Measurements from ENCODE around the gene ABHD17B. TPM values are rescaled to one million over a fixed set of nuclear protein-coding genes. Genes with fewer than 3 reads are reported as not detected.
A peak's percentile ranks its signal among the peaks of the same experiment; 100 is the strongest.

Gene ABHD17B
- total RNA-seq, 2 donors from 2014 or later, result 9.1 to 15.9 TPM

- ATAC-seq, result no peak
- H3K36me3 Mint-ChIP-seq (ENCODE audit: low read depth), result no peaks in the 10 kb centered on the region
- no peaks in the 10 kb centered on the region for H3K27me3 Mint-ChIP-seq
- peaks cover 2% of the 10 kb centered on the region for H3K4me1 Mint-ChIP-seq
- DNase-seq, result no peak
- no peaks in the 10 kb centered on the region for H3K9me3 ChIP-seq (ENCODE audit: control insufficient read depth, low read length, poor library complexity, severe bottlenecking)
- H3K4me3 Mint-ChIP-seq, result no peak overlapping the region
- H3K27ac Mint-ChIP-seq, result no peak overlapping the region
Measured at GRCh38 chr9:71928806-71929205, 17.8 kb upstream of the ABHD17B start.

GRCh38 chr9:71928376-71928775 is 17.4 kb upstream of the ABHD17B start:
- peaks cover 4% of the 10 kb centered on the region for H3K4me1 Mint-ChIP-seq
- no peaks in the 10 kb centered on the region for H3K36me3 Mint-ChIP-seq (ENCODE audit: low read depth)
- H3K4me3 Mint-ChIP-seq, result no peak overlapping the region
- H3K27me3 Mint-ChIP-seq, result no peaks in the 10 kb centered on the region
- no peak for ATAC-seq
- no peak for DNase-seq
- H3K27ac Mint-ChIP-seq, result no peak overlapping the region
- H3K9me3 ChIP-seq (ENCODE audit: control insufficient read depth, low read length, poor library complexity, severe bottlenecking), result no peaks in the 10 kb centered on the region

GRCh38 chr9:71925834-71926233 is 14.8 kb upstream of the ABHD17B start:
- Mint-ChIP-seq H3K27ac (no peak overlapping the region), H3K4me1 (peaks cover 11% of the 10 kb centered on the region), H3K4me3 (no peak overlapping the region), H3K27me3 (no peaks in the 10 kb centered on the region), H3K36me3 (ENCODE audit: low read depth) (peaks cover 5% of the 10 kb centered on the region)
- ATAC-seq (no peak), DNase-seq (no peak)
- no peaks in the 10 kb centered on the region for H3K9me3 ChIP-seq (ENCODE audit: control insufficient read depth, low read length, poor library complexity, severe bottlenecking)

DNA sequence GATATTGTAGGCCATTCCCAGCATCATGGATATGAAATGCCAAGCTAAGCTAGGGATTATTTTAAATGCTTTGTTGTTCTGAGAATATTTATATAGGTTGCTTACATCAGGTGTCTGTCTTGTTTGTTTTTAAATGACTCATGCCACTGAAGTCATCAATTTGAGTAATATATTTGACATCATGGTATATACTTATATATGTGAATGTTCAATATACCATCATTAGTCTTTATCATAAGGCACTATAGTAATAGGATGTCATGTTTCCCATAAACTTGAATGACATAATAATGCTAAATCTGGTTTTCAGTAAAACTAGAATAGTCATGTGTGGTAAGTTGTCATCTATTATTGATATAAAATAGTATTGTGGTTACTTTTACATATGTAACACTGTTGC is 13.6 kb upstream of the ABHD17B start:
- H3K9me3 ChIP-seq (ENCODE audit: control insufficient read depth, low read length, poor library complexity, severe bottlenecking), result no peaks in the 10 kb centered on the region
- H3K36me3 Mint-ChIP-seq (ENCODE audit: low read depth), result peaks cover 5% of the 10 kb centered on the region
- no peak overlapping the region for H3K4me3 Mint-ChIP-seq
- H3K4me1 Mint-ChIP-seq, result peaks cover 11% of the 10 kb centered on the region
- ATAC-seq, result no peak
- no peak for DNase-seq
- H3K27ac Mint-ChIP-seq, result no peak overlapping the region
- no peaks in the 10 kb centered on the region for H3K27me3 Mint-ChIP-seq

- H3K9me3 ChIP-seq (ENCODE audit: control insufficient read depth, low read length, poor library complexity, severe bottlenecking), result no peaks in the 10 kb centered on the region
- Mint-ChIP-seq H3K27ac (no peak overlapping the region), H3K27me3 (no peaks in the 10 kb centered on the region), H3K4me1 (peaks cover 19% of the 10 kb centered on the region), H3K4me3 (no peak overlapping the region), H3K36me3 (ENCODE audit: low read depth) (peaks cover 7% of the 10 kb centered on the region)
- no peak for ATAC-seq
- no peak for DNase-seq
Measured at GRCh38 chr9:71921190-71921814, 10.3 kb upstream of the ABHD17B start.

- no peaks in the 10 kb centered on the region for H3K9me3 ChIP-seq (ENCODE audit: control insufficient read depth, low read length, poor library complexity, severe bottlenecking)
- H3K27me3 Mint-ChIP-seq, result no peaks in the 10 kb centered on the region
- ATAC-seq, result no peak
- peaks cover 7% of the 10 kb centered on the region for H3K36me3 Mint-ChIP-seq (ENCODE audit: low read depth)
- peaks cover 23% of the 10 kb centered on the region for H3K4me1 Mint-ChIP-seq
- H3K4me3 Mint-ChIP-seq, result no peak overlapping the region
- no peak overlapping the region for H3K27ac Mint-ChIP-seq
- DNase-seq, result no peak
Measured at GRCh38 chr9:71920456-71921189, 9.6 kb upstream of the ABHD17B start.

DNA sequence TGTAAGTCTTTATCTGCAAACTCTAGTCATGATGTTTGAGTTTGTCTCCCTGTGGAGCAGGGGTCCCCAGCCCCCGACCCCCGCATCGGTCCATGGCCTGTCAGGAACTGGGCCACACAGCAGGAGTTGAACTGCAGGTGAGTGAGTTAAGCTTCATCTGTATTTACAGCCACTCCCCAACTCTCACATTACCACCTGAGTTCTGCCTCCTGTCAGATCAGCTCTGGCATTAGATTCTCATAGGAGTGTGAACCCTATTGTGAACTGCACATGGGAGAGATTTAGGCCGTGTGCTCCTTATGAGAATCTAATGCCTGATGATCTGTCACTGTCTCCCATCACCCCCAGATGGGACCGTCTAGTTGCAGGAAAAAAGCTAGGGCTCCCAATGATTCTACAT is 7.4 kb upstream of the ABHD17B start:
- no peak for DNase-seq
- no peak for ATAC-seq
- peaks cover 22% of the 10 kb centered on the region for H3K4me1 Mint-ChIP-seq
- no peaks in the 10 kb centered on the region for H3K27me3 Mint-ChIP-seq
- no peaks in the 10 kb centered on the region for H3K9me3 ChIP-seq (ENCODE audit: control insufficient read depth, low read length, poor library complexity, severe bottlenecking)
- no peak overlapping the region for H3K27ac Mint-ChIP-seq
- H3K4me3 Mint-ChIP-seq, result no peak overlapping the region
- H3K36me3 Mint-ChIP-seq (ENCODE audit: low read depth), result peaks cover 7% of the 10 kb centered on the region

DNA sequence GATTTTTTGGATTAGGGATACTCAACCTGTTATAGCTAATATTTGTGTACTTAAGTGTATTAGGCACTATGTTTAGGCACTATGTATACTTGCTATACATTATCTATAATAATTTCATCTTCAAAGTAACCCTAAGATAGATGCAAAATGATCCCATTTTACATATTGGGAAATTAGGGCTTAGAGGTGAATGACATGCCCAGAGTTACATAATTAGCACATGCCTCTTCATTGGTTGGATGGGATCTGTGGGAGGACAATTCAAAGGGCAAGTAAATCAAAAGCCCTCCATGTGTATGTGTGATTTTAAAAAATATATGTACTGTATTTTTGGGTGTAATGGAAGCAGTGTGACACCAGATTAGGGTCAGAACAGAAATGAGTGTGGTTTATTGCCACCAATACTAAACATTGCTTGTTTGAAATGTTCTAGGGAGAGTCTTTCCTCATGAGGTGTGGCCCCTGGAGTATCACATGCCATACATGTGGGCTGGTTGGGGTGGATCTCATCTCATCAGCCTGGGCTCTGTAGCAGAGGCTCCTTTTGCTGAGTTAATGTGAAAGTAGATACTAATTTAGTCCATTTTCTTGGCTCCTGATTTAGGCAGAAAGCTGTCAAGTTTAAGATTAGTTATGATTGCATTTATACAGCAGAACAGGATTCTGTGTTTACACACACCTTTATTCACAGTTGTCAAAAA is 6.0 kb upstream of the ABHD17B start:
- ATAC-seq (no peak), DNase-seq (no peak)
- Mint-ChIP-seq H3K27ac (peak overlapping the region; percentile 53), H3K36me3 (ENCODE audit: low read depth) (peaks cover 2% of the 10 kb centered on the region), H3K4me3 (no peak overlapping the region), H3K4me1 (peaks cover 17% of the 10 kb centered on the region), H3K27me3 (no peaks in the 10 kb centered on the region)
- H3K9me3 ChIP-seq (ENCODE audit: control insufficient read depth, low read length, poor library complexity, severe bottlenecking), result no peaks in the 10 kb centered on the region

GRCh38 chr9:71915495-71915894 is 4.5 kb upstream of the ABHD17B start:
- H3K9me3 ChIP-seq (ENCODE audit: control insufficient read depth, low read length, poor library complexity, severe bottlenecking), result no peaks in the 10 kb centered on the region
- H3K27ac Mint-ChIP-seq, result no peak overlapping the region
- no peak for DNase-seq
- peaks cover 28% of the 10 kb centered on the region for H3K4me1 Mint-ChIP-seq
- ATAC-seq, result no peak
- H3K27me3 Mint-ChIP-seq, result no peaks in the 10 kb centered on the region
- no peak overlapping the region for H3K4me3 Mint-ChIP-seq
- peaks cover 4% of the 10 kb centered on the region for H3K36me3 Mint-ChIP-seq (ENCODE audit: low read depth)

GRCh38 chr9:71911908-71912335 is 929 bp upstream of the ABHD17B start:
- H3K27me3 Mint-ChIP-seq, result no peaks in the 10 kb centered on the region
- peaks cover 3% of the 10 kb centered on the region for H3K36me3 Mint-ChIP-seq (ENCODE audit: low read depth)
- ATAC-seq, result no peak
- DNase-seq, result no peak
- H3K4me1 Mint-ChIP-seq, result peaks cover 37% of the 10 kb centered on the region
- peak overlapping the region; percentile 99 for H3K27ac Mint-ChIP-seq
- peak overlapping the region; percentile 100 for H3K4me3 Mint-ChIP-seq
- H3K9me3 ChIP-seq (ENCODE audit: control insufficient read depth, low read length, poor library complexity, severe bottlenecking), result no peaks in the 10 kb centered on the region

- H3K9me3 ChIP-seq (ENCODE audit: control insufficient read depth, low read length, poor library complexity, severe bottlenecking), result no peaks in the 10 kb centered on the region
- DNase-seq (no peak), ATAC-seq (peak; percentile 28)
- Mint-ChIP-seq H3K4me3 (peak overlapping the region; percentile 100), H3K27me3 (no peaks in the 10 kb centered on the region), H3K27ac (peak overlapping the region; percentile 99), H3K4me1 (peaks cover 33% of the 10 kb centered on the region), H3K36me3 (ENCODE audit: low read depth) (peaks cover 3% of the 10 kb centered on the region)
Measured at GRCh38 chr9:71910650-71911060, 338 bp downstream of the ABHD17B start.

- ATAC-seq, result no peak
- Mint-ChIP-seq H3K36me3 (ENCODE audit: low read depth) (peaks cover 3% of the 10 kb centered on the region), H3K4me1 (peaks cover 33% of the 10 kb centered on the region), H3K27me3 (no peaks in the 10 kb centered on the region), H3K4me3 (peak overlapping the region; percentile 100), H3K27ac (peak overlapping the region; percentile 99)
- peak; percentile 4 to 34 (median 21) for DNase-seq
- no peaks in the 10 kb centered on the region for H3K9me3 ChIP-seq (ENCODE audit: control insufficient read depth, low read length, poor library complexity, severe bottlenecking)
Measured at GRCh38 chr9:71909887-71910649, 925 bp downstream of the ABHD17B start.

GRCh38 chr9:71908825-71909224 is 2.2 kb downstream of the ABHD17B start:
- no peak for ATAC-seq
- peak overlapping the region; percentile 100 for H3K4me3 Mint-ChIP-seq
- H3K27me3 Mint-ChIP-seq, result no peaks in the 10 kb centered on the region
- H3K27ac Mint-ChIP-seq, result no peak overlapping the region
- DNase-seq, result no peak
- H3K9me3 ChIP-seq (ENCODE audit: control insufficient read depth, low read length, poor library complexity, severe bottlenecking), result no peaks in the 10 kb centered on the region
- peaks cover 39% of the 10 kb centered on the region for H3K4me1 Mint-ChIP-seq
- peaks cover 3% of the 10 kb centered on the region for H3K36me3 Mint-ChIP-seq (ENCODE audit: low read depth)

All from T-helper 17 cell (primary cell).